GM08714 (cell line): ENCODE data around the gene METRN.
"Not testable (repeated sequence)": the region's sequence is repeated elsewhere in the genome, so short reads cannot be mapped to it uniquely, and the experiment has no call there.

Experiments
- H3K4me3 ChIP-seq: fragments of 200-500 bp; sonication (Bioruptor generic); 2 replicates; pipeline ENCODE4 v1.5.1; 2014; ENCODE audit warnings: mild to moderate bottlenecking, low read length, inconsistent platforms
- ZNF274 ChIP-seq: IDR thresholded peaks from 2 replicates; pipeline ENCODE4 v1.6.1; 2012; ENCODE audit warnings: mild to moderate bottlenecking, low read depth, low read length

Gene METRN

GRCh38 chr16:682493-683395 is 32.2 kb upstream of the METRN start:
- peak overlapping the region; percentile 68; the same call in 1 of the 2 replicates for H3K4me3 ChIP-seq
- no peak for TF ChIP-seq ZNF274

GRCh38 chr16:683396-684070 is 31.4 kb upstream of the METRN start:
- peak overlapping the region; percentile 68 for H3K4me3 ChIP-seq
- TF ChIP-seq ZNF274 = no peak

GRCh38 chr16:684071-684794 is 30.7 kb upstream of the METRN start, which contains the start of gene JMJD8:
JMJD8 (minus strand) TSS chr16:684334; CDS start chr16:684319, 15 bp downstream.
- no peak for TF ChIP-seq ZNF274

GRCh38 chr16:684961-685696 is 29.8 kb upstream of the METRN start:
- H3K4me3 ChIP-seq = no peak overlapping the region
- TF ChIP-seq ZNF274 = no peak

More at GRCh38 chr16:684071-684794, 30.7 kb upstream of the METRN start, which contains the start of gene JMJD8:
- peak within 1 kb of the TSS; percentile 68 for H3K4me3 ChIP-seq

GRCh38 chr16:685967-686366 is 29.0 kb upstream of the METRN start:
- no peak for TF ChIP-seq ZNF274
- H3K4me3 ChIP-seq = no peak overlapping the region

GRCh38 chr16:686459-687260 is 28.3 kb upstream of the METRN start:
- no peak overlapping the region for H3K4me3 ChIP-seq
- TF ChIP-seq ZNF274 = no peak

- H3K4me3 ChIP-seq = no peak overlapping the region
- TF ChIP-seq ZNF274 = no peak
Measured at GRCh38 chr16:687499-687898, 27.4 kb upstream of the METRN start.

GRCh38 chr16:689175-689897 is 25.6 kb upstream of the METRN start:
- TF ChIP-seq ZNF274 = no peak
- H3K4me3 ChIP-seq = peak overlapping the region; percentile 88

- not testable (repeated sequence) for H3K4me3 ChIP-seq
Measured at GRCh38 chr16:691242-691641, 23.7 kb upstream of the METRN start.

GRCh38 chr16:692356-693108 is 22.4 kb upstream of the METRN start:
- H3K4me3 ChIP-seq = no peak overlapping the region
- TF ChIP-seq ZNF274 = no peak

GRCh38 chr16:693364-693763 is 21.6 kb upstream of the METRN start:
- TF ChIP-seq ZNF274 = no peak
- no peak overlapping the region for H3K4me3 ChIP-seq

- no peak overlapping the region for H3K4me3 ChIP-seq
Measured at GRCh38 chr16:693766-694165, 21.2 kb upstream of the METRN start.

More at GRCh38 chr16:693766-694165, 21.2 kb upstream of the METRN start:
- no peak for TF ChIP-seq ZNF274
